KMS-11 (cell line): Measurements from ENCODE around the gene COMMD3.

Experiments
- H2AFZ ChIP-seq: fragments of 200-600 bp; sonication (generic); 2 replicates; pipeline ENCODE4 v1.6.1; 2016; ENCODE audit warnings: antibody characterized with exemption, mixed run types, low read depth
- H3K27ac ChIP-seq: fragments of 200-600 bp; sonication (generic); 2 replicates; pipeline ENCODE4 v1.6.1; 2016; ENCODE audit warnings: mild to moderate bottlenecking, mixed run types
- H3K27me3 ChIP-seq: fragments of 200-600 bp; sonication (generic); 2 replicates; pipeline ENCODE4 v1.6.1; 2017; ENCODE audit warnings: mild to moderate bottlenecking, low read depth, mixed run types, moderate library complexity; ENCODE audit not compliant: insufficient read depth
- H3K36me3 ChIP-seq: fragments of 200-600 bp; sonication (generic); 2 replicates; pipeline ENCODE4 v1.6.1; 2017; ENCODE audit warnings: mild to moderate bottlenecking, mixed run types; ENCODE audit not compliant: insufficient read depth
- H3K4me1 ChIP-seq: fragments of 200-600 bp; sonication (generic); 2 replicates; pipeline ENCODE4 v1.6.1; 2016; ENCODE audit warnings: mild to moderate bottlenecking, low read depth, mixed run types; ENCODE audit not compliant: poor library complexity, severe bottlenecking
- H3K4me2 ChIP-seq: fragments of 200-600 bp; sonication (generic); 2 replicates; pipeline ENCODE4 v1.7.0; 2016; ENCODE audit warnings: mild to moderate bottlenecking, mixed run types
- H3K4me3 ChIP-seq: fragments of 200-600 bp; sonication (generic); IDR thresholded peaks from 2 replicates; pipeline ENCODE4 v1.6.1; 2017; ENCODE audit warnings: low read depth, low read length, mixed read lengths; ENCODE audit not compliant: insufficient read depth
- H3K79me2 ChIP-seq: fragments of 200-600 bp; sonication (generic); 2 replicates; pipeline ENCODE4 v1.6.1; 2016; ENCODE audit warnings: low read depth, mixed run types; ENCODE audit not compliant: insufficient read depth
- H3K9ac ChIP-seq: fragments of 200-600 bp; sonication (generic); 2 replicates; pipeline ENCODE4 v1.6.1; 2016; ENCODE audit warnings: mild to moderate bottlenecking, mixed run types
- H4K20me1 ChIP-seq: fragments of 200-600 bp; sonication (generic); 2 replicates; pipeline ENCODE4 v1.6.1; 2016; ENCODE audit warnings: mild to moderate bottlenecking, mixed run types; ENCODE audit not compliant: insufficient read depth
- TF ChIP-seq, protein P1 (sequence below): fragments of 200-600 bp; sonication (generic); conservative IDR thresholded peaks from 2 replicates; pipeline ENCODE4 v1.6.1; 2017; ENCODE audit warnings: low read depth, mild to moderate bottlenecking, antibody characterized with exemption, low read length, moderate library complexity, mixed read lengths

COMMD3 gene

GRCh38 chr10:22280078-22280477 is 36.1 kb upstream of the COMMD3 start:
- H3K4me2 ChIP-seq, result no peak overlapping the region
- TF ChIP-seq, protein P1, sequence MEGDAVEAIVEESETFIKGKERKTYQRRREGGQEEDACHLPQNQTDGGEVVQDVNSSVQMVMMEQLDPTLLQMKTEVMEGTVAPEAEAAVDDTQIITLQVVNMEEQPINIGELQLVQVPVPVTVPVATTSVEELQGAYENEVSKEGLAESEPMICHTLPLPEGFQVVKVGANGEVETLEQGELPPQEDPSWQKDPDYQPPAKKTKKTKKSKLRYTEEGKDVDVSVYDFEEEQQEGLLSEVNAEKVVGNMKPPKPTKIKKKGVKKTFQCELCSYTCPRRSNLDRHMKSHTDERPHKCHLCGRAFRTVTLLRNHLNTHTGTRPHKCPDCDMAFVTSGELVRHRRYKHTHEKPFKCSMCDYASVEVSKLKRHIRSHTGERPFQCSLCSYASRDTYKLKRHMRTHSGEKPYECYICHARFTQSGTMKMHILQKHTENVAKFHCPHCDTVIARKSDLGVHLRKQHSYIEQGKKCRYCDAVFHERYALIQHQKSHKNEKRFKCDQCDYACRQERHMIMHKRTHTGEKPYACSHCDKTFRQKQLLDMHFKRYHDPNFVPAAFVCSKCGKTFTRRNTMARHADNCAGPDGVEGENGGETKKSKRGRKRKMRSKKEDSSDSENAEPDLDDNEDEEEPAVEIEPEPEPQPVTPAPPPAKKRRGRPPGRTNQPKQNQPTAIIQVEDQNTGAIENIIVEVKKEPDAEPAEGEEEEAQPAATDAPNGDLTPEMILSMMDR, result no peak

DNA sequence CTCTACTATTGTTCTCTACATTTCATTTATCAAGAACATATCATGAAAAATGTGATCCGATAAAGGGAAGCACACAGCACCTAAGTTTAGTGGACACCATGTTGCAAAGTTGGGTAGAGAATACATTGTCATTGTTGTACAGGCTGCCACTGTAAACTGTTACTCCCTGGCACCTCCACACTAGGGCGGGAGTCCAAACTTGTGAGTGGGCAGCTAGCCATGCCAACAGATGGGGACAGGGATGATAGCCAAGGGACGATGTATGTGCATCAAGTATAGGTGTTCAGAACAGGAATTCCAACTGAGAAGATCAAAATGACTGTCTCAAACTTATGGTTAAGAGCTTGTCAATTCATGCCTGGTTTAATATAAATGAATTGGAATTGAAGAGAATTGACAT is 31.1 kb upstream of the COMMD3 start:
- H3K4me2 ChIP-seq, result no peak overlapping the region
- no peak overlapping the region for H3K4me3 ChIP-seq
- no peaks in the 10 kb centered on the region for H3K36me3 ChIP-seq
- no peaks in the 10 kb centered on the region for H4K20me1 ChIP-seq
- no peak overlapping the region for H3K27ac ChIP-seq
- H3K79me2 ChIP-seq, result no peaks in the 10 kb centered on the region
- no peak overlapping the region for H3K9ac ChIP-seq
- TF ChIP-seq, protein P1, result no peak
- no peaks in the 10 kb centered on the region for H3K4me1 ChIP-seq
- H2AFZ ChIP-seq, result no peak overlapping the region
- no peaks in the 10 kb centered on the region for H3K27me3 ChIP-seq

More at GRCh38 chr10:22280078-22280477, 36.1 kb upstream of the COMMD3 start:
- no peaks in the 10 kb centered on the region for H3K36me3 ChIP-seq
- no peak overlapping the region for H3K27ac ChIP-seq
- no peaks in the 10 kb centered on the region for H4K20me1 ChIP-seq
- no peak overlapping the region for H2AFZ ChIP-seq
- H3K27me3 ChIP-seq, result no peaks in the 10 kb centered on the region
- H3K4me1 ChIP-seq, result no peaks in the 10 kb centered on the region
- H3K79me2 ChIP-seq, result no peaks in the 10 kb centered on the region
- no peak overlapping the region for H3K9ac ChIP-seq
- H3K4me3 ChIP-seq, result no peak overlapping the region

DNA sequence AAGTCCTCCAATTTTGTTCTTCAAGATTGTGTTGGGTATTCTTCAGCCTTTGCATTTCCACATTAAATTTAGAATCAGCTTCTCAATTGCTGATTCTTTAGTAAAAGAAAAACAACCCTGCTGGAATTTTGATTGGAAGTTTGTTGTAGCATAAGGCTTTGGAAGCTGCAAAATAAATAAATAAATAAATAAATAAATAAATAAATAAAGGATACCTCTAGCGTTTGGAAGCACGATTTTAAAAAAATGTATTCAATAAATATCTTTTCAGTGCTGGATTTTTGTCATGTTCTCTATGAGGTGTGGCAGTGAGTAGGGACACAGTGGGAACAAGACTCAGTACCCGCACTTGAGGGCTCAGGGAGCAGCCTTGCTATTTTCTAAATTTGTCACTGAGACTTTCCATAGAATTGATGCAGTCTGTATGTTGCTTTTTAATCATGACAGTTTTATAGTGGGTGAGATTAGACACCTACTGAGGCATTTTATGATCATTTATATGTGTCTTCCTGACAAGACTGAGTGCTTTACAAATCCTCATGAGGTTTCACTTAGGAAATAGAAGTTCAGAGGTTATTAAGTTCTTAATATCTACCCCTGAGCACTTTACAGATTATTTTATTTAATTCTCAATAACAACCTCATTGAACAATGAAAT is 22.3 kb upstream of the COMMD3 start:
- H3K4me3 ChIP-seq, result no peak overlapping the region
- TF ChIP-seq, protein P1, result no peak
- H3K4me2 ChIP-seq, result no peak overlapping the region
- H3K36me3 ChIP-seq, result no peaks in the 10 kb centered on the region
- no peaks in the 10 kb centered on the region for H4K20me1 ChIP-seq
- H3K4me1 ChIP-seq, result peaks cover 11% of the 10 kb centered on the region
- H2AFZ ChIP-seq, result no peak overlapping the region
- no peaks in the 10 kb centered on the region for H3K27me3 ChIP-seq
- H3K27ac ChIP-seq, result no peak overlapping the region
- no peak overlapping the region for H3K9ac ChIP-seq
- no peaks in the 10 kb centered on the region for H3K79me2 ChIP-seq

- no peak overlapping the region for H3K9ac ChIP-seq
- H4K20me1 ChIP-seq, result no peaks in the 10 kb centered on the region
- H3K27ac ChIP-seq, result no peak overlapping the region
- H3K36me3 ChIP-seq, result no peaks in the 10 kb centered on the region
- TF ChIP-seq, protein P1, result no peak
- H2AFZ ChIP-seq, result no peak overlapping the region
- H3K79me2 ChIP-seq, result no peaks in the 10 kb centered on the region
- no peaks in the 10 kb centered on the region for H3K27me3 ChIP-seq
- H3K4me3 ChIP-seq, result no peak overlapping the region
- H3K4me2 ChIP-seq, result no peak overlapping the region
- H3K4me1 ChIP-seq, result peaks cover 11% of the 10 kb centered on the region
Measured at GRCh38 chr10:22294694-22295093, 21.5 kb upstream of the COMMD3 start.
